HG03457 (cell line): Measurements from ENCODE around the gene OR51I1.

Source experiments
- ATAC-seq: cut with Tn5 transposase; IDR thresholded peaks from one replicate; pipeline ENCODE4 v1.9.1; 2021; ENCODE audit warnings: moderate number of reproducible peaks; ENCODE audit not compliant: unreplicated experiment

Gene OR51I1, protein sequence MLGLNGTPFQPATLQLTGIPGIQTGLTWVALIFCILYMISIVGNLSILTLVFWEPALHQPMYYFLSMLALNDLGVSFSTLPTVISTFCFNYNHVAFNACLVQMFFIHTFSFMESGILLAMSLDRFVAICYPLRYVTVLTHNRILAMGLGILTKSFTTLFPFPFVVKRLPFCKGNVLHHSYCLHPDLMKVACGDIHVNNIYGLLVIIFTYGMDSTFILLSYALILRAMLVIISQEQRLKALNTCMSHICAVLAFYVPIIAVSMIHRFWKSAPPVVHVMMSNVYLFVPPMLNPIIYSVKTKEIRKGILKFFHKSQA

DNA sequence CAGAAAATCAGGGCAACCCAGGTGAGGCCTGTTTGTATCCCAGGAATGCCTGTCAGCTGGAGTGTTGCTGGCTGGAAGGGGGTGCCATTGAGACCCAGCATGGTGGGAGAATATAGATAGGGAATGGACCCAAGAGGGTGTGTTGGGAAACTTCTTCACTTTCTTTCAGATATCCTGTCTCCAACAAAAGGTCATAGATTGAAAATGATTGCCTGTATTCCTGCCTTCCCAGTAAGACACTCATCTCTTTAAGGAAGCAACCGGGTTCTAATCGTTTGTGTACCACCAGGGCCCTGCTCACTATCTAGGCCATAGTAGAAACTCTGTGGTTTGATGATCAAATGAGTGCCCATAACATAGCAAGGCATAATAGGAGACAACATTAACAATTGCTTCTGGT lies at the start of gene OR51I1:
TSS of gene OR51I1 (minus strand) at position 101 of the 400 bp plus-strand sequence. CDS start at position 101, 0 bp downstream.
- ATAC-seq, result no peak

DNA sequence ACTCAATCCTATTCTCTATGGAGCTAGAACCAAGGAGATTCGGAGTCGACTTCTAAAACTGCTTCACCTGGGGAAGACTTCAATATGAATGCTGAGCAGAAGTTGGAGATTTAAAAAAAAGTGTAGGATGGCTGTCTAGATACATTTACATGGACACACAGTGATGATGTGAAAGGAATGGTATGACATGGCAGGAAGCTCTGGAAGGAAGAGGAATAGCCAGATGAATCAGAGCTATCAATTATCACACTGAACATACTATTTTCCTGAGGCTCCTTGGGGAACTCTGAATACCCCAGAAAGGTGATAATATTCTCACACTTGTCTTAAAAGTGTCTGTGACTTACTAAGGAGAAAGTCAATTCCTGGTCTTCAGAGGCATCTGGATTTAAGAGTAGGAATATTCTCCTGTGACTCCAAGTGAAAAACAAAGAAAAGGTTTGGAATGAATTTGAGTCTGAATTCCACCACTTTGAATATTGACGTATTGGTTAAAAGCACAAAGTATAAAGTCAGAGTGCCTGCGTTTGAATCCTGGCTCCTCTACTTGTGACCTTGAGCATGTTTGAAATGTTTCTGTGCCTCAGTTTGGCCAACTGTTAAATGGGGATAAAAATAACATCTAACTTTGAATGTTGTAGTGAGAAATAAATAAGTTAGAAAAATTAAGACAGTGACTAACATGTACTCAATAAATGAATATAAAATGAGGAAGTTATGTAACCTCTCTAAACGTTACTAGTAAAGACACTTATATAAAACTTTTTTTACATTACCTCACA lies 48.5 kb upstream of the OR51I1 start:
- no peak for ATAC-seq

DNA sequence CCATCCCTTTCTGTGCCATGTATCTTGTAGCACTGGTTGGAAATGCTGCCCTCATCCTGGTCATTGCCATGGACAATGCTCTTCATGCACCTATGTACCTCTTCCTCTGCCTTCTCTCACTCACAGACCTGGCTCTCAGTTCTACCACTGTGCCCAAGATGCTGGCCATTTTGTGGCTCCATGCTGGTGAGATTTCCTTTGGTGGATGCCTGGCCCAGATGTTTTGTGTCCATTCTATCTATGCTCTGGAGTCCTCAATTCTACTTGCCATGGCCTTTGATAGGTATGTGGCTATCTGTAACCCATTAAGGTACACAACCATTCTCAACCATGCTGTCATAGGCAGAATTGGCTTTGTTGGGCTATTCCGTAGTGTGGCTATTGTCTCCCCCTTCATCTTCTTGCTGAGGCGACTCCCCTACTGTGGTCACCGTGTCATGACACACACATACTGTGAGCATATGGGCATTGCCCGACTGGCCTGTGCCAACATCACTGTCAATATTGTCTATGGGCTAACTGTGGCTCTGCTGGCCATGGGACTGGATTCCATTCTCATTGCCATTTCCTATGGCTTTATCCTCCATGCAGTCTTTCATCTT lies 47.6 kb upstream of the OR51I1 start:
- no peak for ATAC-seq

DNA sequence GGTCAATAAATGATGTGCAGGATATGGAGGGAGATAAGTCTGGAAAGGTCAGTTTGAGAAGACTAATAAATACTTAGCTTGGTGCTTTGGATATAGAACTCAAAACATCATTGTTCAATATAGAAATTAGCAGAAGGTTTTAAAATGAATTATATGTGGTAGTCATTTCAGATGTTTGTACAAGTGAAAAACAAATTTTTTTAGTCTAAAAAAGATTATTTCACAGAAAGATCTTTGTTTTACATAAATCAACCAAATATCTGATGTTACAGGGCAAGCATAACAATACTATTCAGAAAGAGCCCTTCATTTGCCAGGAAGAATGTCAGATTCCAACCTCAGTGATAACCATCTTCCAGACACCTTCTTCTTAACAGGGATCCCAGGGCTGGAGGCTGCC lies 47.1 kb upstream of the OR51I1 start, which contains the start of gene OR52D1:
TSS of gene OR52D1 (plus strand) at position 301 of the 400 bp plus-strand sequence. CDS start at position 323, 22 bp downstream.
- ATAC-seq, result no peak

DNA sequence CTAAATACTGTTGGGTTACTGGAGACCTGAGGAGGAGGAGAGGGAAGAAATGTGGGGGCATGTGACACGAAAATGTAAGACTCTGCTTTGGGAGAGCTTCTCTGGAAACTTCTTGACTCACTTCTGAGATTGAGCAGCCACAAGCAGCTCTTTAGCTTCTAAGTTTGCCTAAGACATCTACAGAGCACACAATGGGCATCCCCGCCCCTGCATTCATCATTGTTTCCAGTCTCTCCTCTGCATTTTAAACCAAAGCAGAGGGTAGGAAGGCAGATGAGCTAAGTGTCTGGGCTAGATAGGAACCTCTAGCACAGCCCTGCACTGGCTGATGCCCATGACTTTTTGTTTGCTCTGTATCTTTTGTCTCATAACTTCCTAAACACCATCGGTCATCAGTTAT lies 45.1 kb upstream of the OR51I1 start:
- ATAC-seq, result no peak

DNA sequence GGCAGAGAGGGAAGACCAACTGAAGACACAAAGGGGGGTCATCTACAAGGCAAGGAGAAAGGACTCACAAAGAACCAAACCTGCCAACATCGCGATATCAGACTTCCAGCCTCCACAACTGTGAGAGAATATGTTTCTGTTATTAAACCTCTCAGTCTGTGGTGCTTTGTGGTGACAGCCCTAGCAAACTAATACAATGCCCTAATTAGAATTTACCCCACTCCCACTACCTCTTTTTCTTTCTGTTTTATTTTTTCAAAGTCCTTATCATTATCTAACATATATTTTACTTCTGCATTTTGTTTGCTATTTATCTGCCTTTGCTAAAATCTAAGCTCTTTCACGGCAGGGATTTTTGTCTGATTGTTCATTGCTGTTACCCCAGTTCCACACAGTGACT lies 44.7 kb upstream of the OR51I1 start:
- ATAC-seq, result no peak

DNA sequence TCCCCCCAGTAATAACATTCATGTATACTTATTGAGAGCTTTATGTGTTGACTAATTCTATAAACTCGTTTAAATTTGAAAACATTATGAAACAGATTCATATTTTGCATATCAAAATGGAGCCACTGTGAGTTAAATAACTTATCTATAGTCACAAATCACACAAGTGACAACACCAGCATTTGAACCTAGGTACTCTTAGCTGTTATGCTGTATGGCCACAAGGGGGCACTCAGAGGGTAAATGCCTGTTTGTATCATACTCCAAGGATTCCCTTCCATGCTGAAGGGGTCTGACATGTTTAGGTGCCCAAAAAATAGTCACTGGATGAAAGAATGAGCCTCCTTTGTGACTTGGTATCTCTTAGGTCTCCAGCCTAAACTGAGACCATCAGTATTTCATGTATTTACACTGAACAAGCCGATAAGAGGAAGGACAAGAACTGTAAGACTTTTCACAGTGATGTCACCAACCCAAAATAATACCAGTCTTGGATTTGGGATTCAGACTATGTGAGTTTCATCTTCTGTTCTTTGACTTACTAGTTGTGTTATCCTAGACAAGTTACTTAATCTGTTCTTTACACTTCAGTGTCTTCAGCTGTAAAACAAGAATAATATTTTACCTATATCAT lies 35.0 kb upstream of the OR51I1 start:
- ATAC-seq, result no peak

DNA sequence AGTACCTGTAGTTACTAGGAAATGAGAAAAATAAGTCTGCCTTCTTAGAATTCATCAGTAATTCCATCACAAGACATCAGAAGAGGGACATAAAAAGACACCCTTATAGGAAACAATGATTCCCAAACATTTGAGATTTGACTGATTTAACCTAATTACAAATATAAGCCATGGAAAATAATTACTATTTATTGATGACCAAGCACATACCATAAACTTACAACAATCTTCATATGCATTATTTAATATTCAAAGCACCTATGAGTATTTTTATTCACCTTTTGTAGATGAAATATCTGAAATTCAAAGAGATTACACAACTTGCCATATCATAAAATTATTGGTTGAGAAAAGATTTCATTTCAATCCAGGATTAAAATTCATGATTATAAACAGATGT lies 32.6 kb upstream of the OR51I1 start:
- no peak for ATAC-seq

DNA sequence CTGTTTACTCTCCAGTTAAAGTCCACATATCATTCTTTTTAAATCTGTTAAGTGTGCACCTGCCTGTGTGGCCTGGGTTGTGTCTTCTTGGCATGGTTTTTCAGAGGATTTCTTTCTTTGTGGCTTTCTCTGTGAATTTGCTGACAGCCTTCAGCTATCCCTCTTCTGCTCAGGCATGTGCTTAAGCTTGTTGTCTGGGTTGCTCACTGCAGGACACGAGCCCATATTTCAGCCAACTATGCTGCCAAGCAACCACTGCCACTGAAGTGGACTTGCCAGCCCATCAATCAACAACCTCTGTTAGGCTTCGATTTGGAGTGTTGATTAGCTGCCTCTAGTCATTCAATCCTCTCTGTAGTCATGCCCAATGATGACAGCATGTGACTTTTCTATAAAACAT lies 26.2 kb upstream of the OR51I1 start:
- ATAC-seq, result no peak

DNA sequence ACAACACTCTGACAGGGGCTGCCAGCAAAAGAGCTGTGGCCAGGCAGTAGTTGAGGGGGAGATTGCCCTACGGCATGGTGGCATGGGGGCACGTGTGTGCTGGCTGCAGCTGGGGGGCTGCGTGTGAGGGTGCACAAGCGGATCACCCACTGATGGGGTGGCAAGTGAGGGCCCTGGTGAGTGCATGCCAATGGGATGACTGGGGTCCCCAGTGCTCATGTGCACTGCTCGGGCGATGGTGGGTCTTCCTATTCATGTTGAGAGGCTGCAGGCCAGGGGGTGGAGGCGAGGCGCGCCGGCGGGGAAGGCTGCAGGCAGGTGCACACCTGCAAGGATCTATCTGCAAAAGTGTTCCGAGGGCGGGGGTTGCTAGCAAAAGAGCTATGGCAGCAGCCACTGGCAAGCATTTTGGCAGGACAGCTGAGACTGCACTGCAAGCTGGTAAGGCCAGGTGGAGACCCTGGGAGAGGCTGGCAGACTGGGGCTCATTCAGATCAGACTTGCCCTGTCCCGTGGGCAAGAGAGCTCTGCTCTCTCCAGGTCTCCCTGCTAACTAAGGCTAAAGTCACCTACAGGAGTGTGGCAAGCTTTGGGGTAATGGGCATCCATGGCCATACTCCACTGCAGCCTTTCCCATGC lies 19.8 kb upstream of the OR51I1 start:
- no peak for ATAC-seq

DNA sequence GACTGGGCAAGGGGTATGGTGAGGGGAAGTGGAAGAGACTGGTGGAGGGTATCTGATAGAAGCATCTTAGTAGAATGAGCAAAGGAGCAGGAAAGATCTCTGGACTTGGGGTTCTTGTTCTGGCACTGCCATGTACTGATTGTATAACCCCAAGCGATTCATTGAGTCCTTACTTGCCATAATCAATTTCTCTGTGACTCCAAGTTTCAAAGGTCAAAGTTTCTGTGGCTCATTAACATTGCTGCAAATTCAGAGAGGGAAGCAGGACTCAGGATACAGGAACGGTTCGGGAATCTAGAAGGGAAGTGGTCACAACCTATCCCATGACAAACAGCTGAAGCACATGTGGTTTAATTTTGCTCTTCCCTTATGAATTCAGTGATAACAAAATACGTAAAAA lies 8.1 kb upstream of the OR51I1 start:
- no peak for ATAC-seq

DNA sequence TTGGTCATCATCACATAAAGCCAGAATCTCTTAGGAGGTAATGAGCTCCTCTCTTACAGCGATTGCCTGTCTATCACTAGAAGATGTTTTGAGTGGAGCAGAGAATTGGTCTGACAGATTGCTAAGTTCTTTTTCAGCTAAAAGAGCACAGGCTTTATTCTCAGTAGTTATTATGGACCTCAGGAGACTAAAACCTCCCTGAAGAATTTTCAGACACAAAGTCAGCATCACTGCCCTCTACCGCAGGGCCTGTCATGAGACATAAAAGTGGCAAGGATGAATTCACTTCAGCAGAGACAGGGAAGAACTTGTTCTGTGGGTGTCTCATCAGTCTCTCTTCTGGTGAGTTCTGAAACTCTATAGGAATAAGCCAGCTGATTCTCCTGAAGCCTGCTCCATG lies 7.7 kb upstream of the OR51I1 start, which contains the start of gene OR51I2:
TSS of gene OR51I2 (plus strand) at position 301 of the 400 bp plus-strand sequence. CDS start 4,166 bp downstream, outside the sequence.
- ATAC-seq, result no peak

DNA sequence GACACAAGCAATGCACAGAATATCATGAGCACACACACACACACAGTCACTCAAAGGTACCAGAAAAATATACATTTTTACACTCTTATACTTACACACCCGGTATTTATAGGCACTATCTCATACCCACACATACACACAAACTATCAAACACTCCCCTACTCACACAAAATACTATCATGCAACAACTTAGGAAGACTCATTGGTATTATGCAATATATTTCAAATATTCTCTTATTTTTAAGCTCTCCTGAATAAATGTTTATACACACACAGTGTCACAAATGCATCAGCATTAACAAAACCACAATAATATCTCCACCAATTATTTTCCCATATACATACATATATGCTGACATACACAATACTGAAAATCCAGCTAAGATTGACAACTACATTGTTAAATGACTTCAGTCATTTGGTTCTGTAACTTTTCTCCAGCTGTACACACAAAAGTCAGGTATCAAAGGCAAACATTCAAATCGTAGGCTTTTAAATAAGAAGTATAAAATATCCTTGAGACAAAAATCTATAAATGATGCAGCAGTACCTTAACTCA lies 2.6 kb upstream of the OR51I1 start:
- no peak for ATAC-seq

DNA sequence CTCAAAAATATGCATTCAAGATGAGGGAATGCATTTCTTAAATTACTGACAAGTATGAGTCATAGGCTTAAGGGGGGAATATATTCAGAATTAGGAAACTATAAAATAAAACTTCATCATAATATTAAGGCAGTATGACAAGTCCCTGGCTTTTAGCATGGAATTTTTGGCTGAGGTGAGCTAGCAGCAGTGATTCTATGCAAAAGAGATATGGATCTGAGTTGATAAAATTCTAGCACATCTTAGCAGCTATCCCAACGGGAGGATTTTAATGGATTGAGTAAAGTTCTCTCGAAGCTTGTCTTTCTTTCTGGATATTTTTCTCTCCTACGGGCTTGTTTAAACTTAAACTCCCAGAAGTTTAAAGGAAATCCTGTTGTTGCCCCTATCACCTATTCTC lies 18.2 kb downstream of the OR51I1 start:
- ATAC-seq, result no peak

DNA sequence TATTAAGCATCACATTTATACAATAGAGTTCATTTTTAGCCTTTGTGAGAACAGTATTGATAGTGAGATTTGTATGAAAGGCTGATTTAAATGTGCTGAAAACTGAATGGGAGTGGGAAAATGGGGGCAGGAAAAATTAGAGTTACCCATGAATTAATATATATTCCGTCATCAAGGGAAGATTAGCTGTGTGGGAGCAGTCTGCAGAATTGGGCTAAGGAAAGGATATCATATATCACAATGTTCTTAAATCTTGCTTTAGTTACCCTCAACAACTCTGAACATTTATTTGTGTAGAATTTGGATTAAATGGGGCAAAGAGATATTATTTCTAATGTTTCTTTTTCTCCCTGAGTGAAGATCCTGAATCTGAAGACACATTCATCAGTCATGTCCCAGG lies 19.5 kb downstream of the OR51I1 start, which contains the start of gene OR51Q1:
TSS of gene OR51Q1 (plus strand) at position 301 of the 400 bp plus-strand sequence. CDS start at position 391, 90 bp downstream.
- ATAC-seq, result no peak

DNA sequence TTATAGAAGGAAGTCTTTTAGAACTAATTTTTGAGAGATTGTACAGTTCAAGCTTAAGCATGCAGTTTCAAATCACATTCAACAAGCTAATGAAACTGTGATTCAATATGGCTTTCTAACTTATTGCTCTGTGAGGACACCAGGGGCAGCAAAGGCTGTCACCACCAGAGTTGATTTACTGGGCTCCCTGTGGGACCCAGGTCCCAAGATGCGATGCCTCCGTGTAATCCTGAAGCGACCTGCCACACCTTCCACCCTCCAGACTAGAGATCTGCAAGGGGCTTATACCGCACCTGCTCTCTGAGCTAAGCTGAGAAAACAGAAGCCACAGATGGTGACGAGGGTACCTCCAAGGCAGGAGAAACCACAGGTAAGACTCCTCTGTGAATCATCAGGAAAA lies 20.3 kb downstream of the OR51I1 start:
- ATAC-seq, result no peak

DNA sequence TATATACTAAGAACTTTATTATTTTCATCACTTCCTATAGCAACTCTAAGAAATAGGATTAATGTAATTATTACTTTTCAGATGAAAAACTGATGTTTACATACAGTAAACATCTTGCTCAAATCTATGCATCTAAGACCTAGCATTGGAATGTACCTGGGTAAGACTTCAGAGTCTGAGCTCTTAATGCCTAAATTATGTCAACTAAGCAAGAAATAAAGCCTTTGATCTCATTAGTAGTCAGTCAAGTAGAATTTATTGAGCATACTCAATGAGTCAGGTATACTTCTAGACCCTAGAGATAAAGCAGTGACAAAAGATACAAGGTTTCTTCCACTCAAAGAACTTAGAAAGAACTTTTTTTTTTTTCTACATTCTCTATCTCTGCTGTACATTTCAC lies 36.1 kb downstream of the OR51I1 start:
- ATAC-seq, result no peak

DNA sequence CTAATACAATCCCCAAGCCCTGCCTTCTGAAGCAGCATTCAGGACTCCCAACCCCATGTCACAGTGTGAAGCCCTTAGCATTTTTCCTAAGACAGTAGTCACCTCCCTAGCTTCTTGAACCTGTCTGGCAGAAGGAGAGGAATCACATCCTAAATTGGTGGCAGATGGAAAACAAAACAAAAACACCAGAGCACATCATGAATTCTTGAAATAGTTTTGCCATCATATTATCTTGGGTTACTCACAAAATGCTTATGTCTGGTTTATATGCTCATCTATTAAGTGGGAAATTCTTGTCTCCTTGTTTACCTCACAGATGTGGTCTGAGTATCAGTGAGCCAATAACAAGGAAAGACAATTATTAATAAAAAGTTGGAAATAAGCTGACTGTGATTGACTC lies 42.4 kb downstream of the OR51I1 start:
- no peak for ATAC-seq

DNA sequence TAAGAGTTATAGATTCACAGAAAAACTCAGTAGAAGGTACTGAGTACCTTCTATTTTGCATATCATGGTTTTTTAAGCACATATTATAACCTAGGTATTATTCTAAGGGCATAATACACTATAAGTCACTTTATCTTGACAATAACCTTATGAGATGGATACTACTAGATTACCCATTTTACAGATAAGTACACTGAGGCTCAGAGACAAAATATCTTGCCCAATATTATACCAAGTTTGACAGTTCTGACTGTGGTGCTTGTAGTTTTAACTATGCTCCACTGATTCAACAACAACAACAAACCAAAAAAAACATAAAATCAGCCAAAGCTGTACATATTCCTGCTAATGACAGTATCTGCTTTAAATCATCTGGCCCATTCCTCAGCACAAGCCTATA lies 47.2 kb downstream of the OR51I1 start:
- ATAC-seq, result no peak
